Prostate gland (tissue), 2 donors: Measurements from ENCODE around the gene SIGLEC14.

Experiments used
- CTCF ChIP-seq, 4 experiments: fragments of 200-600 bp in 2 of 4; fragments of 450-650 bp in 2 of 4; sonication (generic) in 2 of 4; IDR thresholded peaks; 1 replicate in 3 of 4; 2 replicates in 1 of 4; pipeline ENCODE4 v1.5.1; 2016 to 2019; ENCODE audit warnings: antibody characterized with exemption in 4 of 4, mild to moderate bottlenecking in 2 of 4, moderate library complexity in 2 of 4
- POLR2AphosphoS5 ChIP-seq: sonication (generic); formaldehyde crosslinking; IDR thresholded peaks from one replicate; pipeline ENCODE4 v1.6.1; 2017; ENCODE audit warnings: antibody characterized with exemption

- no peak for TF ChIP-seq CTCF (IDR thresholded peaks at IDR 0.05)
- TF ChIP-seq POLR2AphosphoS5 = no peak
Observed at GRCh38 chr19:51654783-51655182, 8.2 kb upstream of the SIGLEC14 start.
